Left lung (tissue), 10 donors: ENCODE measurements around the gene TMED5. TPM values are rescaled to one million over a fixed set of nuclear protein-coding genes. Genes with fewer than 3 reads are reported as not detected.

Experiments
- ATAC-seq: fragments of 200-7000 bp; cut with Tn5 transposase; one replicate; pipeline ENCODE4 v1.9.1; 2020; ENCODE audit warnings: moderate library complexity
- DNase-seq, 4 donors: peaks; one replicate each; pipeline ENCODE4 v3.0.0-alpha.2; 2013 to 2020
- H3K27ac ChIP-seq, 2 donors: fragments of 200-600 bp; sonication (generic) in 1 of 2; one replicate each; pipeline versions ENCODE4 v1.5.0 to v1.8.0; 2020 to 2021
- H3K27me3 ChIP-seq, 2 donors: fragments of 200-600 bp; sonication (generic) in 1 of 2; one replicate each; pipeline versions ENCODE4 v1.5.0 to v1.8.0; 2020 to 2021
- H3K36me3 ChIP-seq, 2 donors: fragments of 200-600 bp; sonication (generic) in 1 of 2; one replicate each; pipeline versions ENCODE4 v1.5.0 to v1.8.0; 2020 to 2021
- H3K4me1 ChIP-seq, 2 donors: fragments of 200-600 bp; one replicate each; pipeline ENCODE4 v1.8.0; 2021
- H3K4me3 ChIP-seq, 2 donors: fragments of 200-600 bp; sonication (generic) in 1 of 2; one replicate each; pipeline versions ENCODE4 v1.5.0 to v1.8.0; 2020 to 2021; ENCODE audit warnings: mild to moderate bottlenecking in 1 of 2
- H3K9me3 ChIP-seq, 2 donors: fragments of 200-600 bp; sonication (generic) in 1 of 2; one replicate each; pipeline versions ENCODE4 v1.5.0 to v1.8.0; 2020 to 2021
- CTCF ChIP-seq, 2 donors: fragments of 200-600 bp; sonication (generic) in 1 of 2; IDR thresholded peaks; one replicate each; pipeline versions ENCODE4 v1.5.0 to v1.8.0; 2021; ENCODE audit warnings: antibody characterized with exemption in 2 of 2
- intact Hi-C, 2 donors: fragments of 100-400 bp; cut with DNase I; formaldehyde crosslinking; loops; one replicate each; pipeline versions ENCODE4 v1.11.2 to v1.14.2; 2022
- polyA plus RNA-seq, 6 donors: library from polyadenylated mRNA; unstranded; fragments of 120-200 nt; gene quantifications; one replicate each; pipeline ENCODE4 v1.2.1, GENCODE V29; 2013; ENCODE audit not compliant: insufficient read length in 6 of 6
- total RNA-seq, 2 donors: library from RNA; stranded (reverse); fragmentation: NEBNext Ultra II Directional; extraction: Animal tissue kit (Norgen Biotek cat#: 25700); gene quantifications; one replicate each; pipeline ENCODE4 v1.2.1, GENCODE V29; 2021
- donor health status: DM: no; HTN: yes; CAD: no.
- donor health status: DM: no; HTN: no; CAD: no.

TMED5 gene
- total and polyA plus RNA-seq, 8 donors = 42.6 to 95.5 (median 52.6) TPM

- no peaks in the 10 kb centered on the region for H3K9me3 ChIP-seq
- intact Hi-C loops = no loop called here
- DNase-seq (no peak), ATAC-seq (no peak)
- no peak overlapping the region for H3K4me3 ChIP-seq
- H3K36me3 ChIP-seq = peaks cover 0 to 70% of the 10 kb centered on the region in 2 donors
- TF ChIP-seq CTCF (IDR thresholded peaks at IDR 0.05) = no peak
- H3K4me1 ChIP-seq = peaks cover 0 to 5% of the 10 kb centered on the region in 2 donors
- H3K27ac ChIP-seq = no peak overlapping the region
- no peaks in the 10 kb centered on the region for H3K27me3 ChIP-seq
Measured at GRCh38 chr1:93150729-93151128, 29.5 kb downstream of the TMED5 start.

GRCh38 chr1:93148001-93148400, 32.2 kb downstream of the TMED5 start:
- Histone ChIP-seq H3K4me1 (no peaks in the 10 kb centered on the region), H3K9me3 (no peaks in the 10 kb centered on the region), H3K27me3 (no peaks in the 10 kb centered on the region), H3K27ac (no peak overlapping the region), H3K4me3 (no peak overlapping the region), H3K36me3 (peaks cover 0 to 45% of the 10 kb centered on the region in 2 donors)
- no peak for TF ChIP-seq CTCF (IDR thresholded peaks at IDR 0.05)
- no peak for ATAC-seq
- DNase-seq = no peak
- intact Hi-C loops = no loop called here

GRCh38 chr1:93143769-93144168, 36.4 kb downstream of the TMED5 start:
- Histone ChIP-seq H3K4me1 (no peaks in the 10 kb centered on the region), H3K4me3 (no peak overlapping the region), H3K27ac (no peak overlapping the region), H3K27me3 (no peaks in the 10 kb centered on the region), H3K9me3 (no peaks in the 10 kb centered on the region), H3K36me3 (peaks cover 0 to 25% of the 10 kb centered on the region in 2 donors)
- intact Hi-C loops = no loop called here
- ATAC-seq (peak; percentile 41), DNase-seq (no peak)
- TF ChIP-seq CTCF (IDR thresholded peaks at IDR 0.05) = no peak

GRCh38 chr1:93143136-93143535, 37.1 kb downstream of the TMED5 start:
- Histone ChIP-seq H3K9me3 (no peaks in the 10 kb centered on the region), H3K36me3 (peaks cover 0 to 20% of the 10 kb centered on the region in 2 donors), H3K4me3 (no peak overlapping the region), H3K27ac (no peak overlapping the region), H3K27me3 (no peaks in the 10 kb centered on the region), H3K4me1 (no peaks in the 10 kb centered on the region)
- no peak for DNase-seq
- ATAC-seq = peak; percentile 57
- intact Hi-C loops = no loop called here
- TF ChIP-seq CTCF (IDR thresholded peaks at IDR 0.05) = no peak

- Histone ChIP-seq H3K9me3 (no peaks in the 10 kb centered on the region), H3K4me1 (no peaks in the 10 kb centered on the region), H3K4me3 (no peak overlapping the region), H3K36me3 (peaks cover 0 to 27% of the 10 kb centered on the region in 2 donors), H3K27ac (no peak overlapping the region), H3K27me3 (no peaks in the 10 kb centered on the region)
- DNase-seq = no peak
- intact Hi-C loops = no loop called here
- no peak for TF ChIP-seq CTCF (IDR thresholded peaks at IDR 0.05)
- ATAC-seq = no peak
Measured at GRCh38 chr1:93142161-93142560, 38.1 kb downstream of the TMED5 start.
